Activated T-cell treated with anti-CD3 and anti-CD28 coated beads for 1 hour (primary cell): ENCODE data around the gene RUFY1.
A peak's percentile ranks its signal among the peaks of the same experiment; 100 is the strongest.
"Not testable (repeated sequence)": the region's sequence is repeated elsewhere in the genome, so short reads cannot be mapped to it uniquely, and the experiment has no call there.

Experiments used
- DNase-seq: peaks from one replicate; pipeline ENCODE4 v3.0.0-alpha.2; 2020; ENCODE audit warnings: low read depth

Gene RUFY1

GRCh38 chr5:179534431-179534830, 15.9 kb upstream of the RUFY1 start:
- no peak for DNase-seq

DNA sequence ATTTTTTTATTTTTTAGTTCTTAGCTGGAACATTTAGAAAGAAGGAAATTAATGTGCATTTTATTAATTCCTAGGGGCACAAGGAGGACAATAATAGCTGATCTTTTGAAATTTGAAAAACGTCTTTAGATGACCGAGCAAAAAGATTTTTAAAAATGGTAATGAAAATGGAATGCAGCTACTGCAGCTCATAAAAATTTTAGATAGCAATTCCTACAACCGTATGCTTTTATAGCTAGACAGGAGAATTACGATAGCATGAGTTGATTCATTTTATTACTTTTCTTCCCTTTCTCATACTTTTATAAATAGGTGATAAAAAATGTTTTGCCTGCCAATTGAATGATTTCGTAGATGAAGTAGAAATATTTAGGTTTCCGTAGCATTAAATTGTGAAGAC, 13.7 kb upstream of the RUFY1 start:
- no peak for DNase-seq

DNA sequence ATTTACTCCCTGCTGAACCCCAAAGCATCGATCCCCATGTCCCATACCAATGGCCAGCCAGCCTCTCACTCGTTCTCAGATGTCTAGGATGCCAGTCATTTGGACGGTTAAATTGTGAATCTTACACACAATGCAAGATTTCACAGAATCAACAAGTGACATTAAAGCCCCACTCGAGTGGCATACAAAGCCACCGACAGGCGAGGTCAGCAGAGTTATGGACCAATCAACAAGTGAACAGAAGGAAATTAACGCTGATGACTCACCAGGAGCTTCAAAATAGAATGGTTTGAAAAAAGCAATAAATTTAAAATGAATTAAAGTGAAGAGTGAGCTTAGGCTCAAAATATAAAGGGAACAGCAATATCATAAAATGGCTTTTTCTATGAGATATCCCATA, 8.2 kb upstream of the RUFY1 start:
- no peak for DNase-seq

GRCh38 chr5:179543275-179543674, 7.1 kb upstream of the RUFY1 start:
- not testable (repeated sequence) for DNase-seq

DNA sequence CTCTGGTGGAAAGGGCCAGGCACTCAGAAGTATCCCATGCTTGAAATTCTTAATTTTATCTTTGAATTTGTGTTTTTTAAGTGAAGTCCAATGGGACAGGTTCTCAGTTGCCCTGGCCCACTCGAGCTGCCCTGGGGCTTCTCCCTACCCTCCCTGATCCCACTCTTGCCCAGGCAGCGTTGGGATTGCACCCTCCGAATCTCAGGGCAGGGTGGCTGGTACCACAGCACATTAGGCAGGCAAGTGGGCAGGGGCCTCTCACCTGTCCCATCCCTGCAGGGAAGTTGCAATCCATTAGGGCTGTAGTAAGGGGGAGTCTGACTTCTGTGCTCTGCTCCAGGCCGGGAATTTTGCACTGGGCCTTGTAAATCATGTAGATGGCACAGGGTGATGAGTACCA, 2.7 kb downstream of the RUFY1 start:
- DNase-seq = no peak

DNA sequence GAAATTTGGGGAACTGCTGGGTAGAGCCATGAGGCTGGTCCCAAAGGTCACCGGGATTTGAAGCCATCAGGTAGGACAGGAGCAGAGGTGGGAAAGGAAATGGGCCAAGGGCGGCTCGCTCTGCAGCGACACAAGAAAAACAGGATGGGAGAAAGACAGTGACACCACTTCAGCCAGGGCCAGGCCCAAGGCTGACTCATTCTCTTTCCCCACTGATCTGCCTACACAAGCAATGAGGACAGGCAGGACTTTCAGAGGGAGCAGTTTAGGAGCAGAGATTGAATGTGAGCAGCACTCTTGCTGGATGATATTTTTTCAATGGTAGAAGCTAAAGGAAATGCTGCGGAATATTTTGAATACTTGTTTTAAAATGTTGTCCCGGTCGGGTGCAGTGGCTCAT, 3.5 kb downstream of the RUFY1 start:
- no peak for DNase-seq

DNA sequence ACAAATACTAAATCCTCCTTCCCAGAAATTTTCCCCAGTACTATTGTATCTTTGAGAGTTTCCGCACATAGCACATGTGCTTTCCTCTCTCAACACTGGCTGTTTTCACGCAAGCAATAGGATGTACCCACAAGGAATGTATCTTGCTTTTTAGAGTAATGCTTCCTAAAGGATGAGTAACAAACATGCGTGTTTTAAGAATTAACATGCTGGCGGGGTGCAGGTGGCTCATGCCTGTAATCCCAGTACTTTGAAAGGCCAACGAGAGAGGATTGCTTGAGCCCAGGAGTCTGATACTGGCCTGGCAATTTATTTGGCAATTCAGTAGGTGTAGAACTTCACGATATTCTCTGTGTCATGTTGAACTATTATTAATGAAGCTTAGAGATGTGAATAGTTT, 4.6 kb downstream of the RUFY1 start:
- DNase-seq = no peak

DNA sequence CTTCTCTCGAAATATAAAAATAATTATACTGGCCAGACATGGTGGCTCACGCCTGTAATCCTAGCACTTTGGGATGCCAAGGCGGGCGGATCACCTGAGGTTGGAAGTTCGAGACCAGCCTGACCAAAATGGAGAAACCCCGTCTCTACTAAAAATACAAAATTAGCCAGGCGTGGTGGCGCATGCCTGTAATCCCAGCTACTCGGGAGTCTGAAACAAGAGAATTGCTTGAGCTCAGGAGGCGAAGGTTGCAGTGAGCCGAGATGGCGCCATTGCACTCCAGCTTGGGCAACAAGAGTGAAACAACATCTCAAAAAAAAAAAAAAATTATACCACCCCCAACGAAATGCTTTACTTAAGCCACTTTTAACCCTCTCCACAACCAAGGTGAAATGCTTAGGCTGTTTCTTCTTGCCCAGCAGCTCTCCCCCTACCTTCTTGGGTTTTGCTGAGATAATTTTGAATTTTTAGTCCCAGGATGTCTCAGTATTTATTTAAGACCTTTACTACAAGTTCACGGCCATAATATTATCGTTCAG, 8.0 kb downstream of the RUFY1 start:
- DNase-seq = not testable (repeated sequence)

GRCh38 chr5:179558932-179559283, 8.6 kb downstream of the RUFY1 start:
- no peak for DNase-seq

GRCh38 chr5:179559284-179560252, 9.2 kb downstream of the RUFY1 start:
- DNase-seq = peak; percentile 81

DNA sequence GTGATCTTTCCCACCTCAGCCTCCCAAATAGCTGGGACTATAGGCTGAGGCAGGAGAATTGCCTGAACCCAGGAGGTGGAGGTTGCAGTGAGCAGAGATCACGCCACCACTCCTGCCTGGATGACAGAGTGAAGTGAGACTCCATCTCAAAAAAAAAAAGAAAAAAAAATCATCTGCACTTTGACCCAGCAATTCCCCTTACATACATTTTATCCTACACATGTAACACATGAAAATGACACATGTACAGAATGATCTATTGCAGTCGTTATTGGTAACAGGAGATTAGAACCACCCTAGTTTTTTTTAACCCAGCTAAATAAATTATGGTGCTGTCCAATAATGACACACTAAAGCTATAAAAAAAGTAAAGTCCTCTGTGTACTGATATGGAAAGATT, 14.2 kb downstream of the RUFY1 start:
- no peak for DNase-seq

- DNase-seq = no peak
Measured at GRCh38 chr5:179568721-179569120, 18.4 kb downstream of the RUFY1 start.

GRCh38 chr5:179572386-179572785, 22.0 kb downstream of the RUFY1 start:
- DNase-seq = no peak

- DNase-seq = no peak
Measured at GRCh38 chr5:179577286-179577960, 27.1 kb downstream of the RUFY1 start.

DNA sequence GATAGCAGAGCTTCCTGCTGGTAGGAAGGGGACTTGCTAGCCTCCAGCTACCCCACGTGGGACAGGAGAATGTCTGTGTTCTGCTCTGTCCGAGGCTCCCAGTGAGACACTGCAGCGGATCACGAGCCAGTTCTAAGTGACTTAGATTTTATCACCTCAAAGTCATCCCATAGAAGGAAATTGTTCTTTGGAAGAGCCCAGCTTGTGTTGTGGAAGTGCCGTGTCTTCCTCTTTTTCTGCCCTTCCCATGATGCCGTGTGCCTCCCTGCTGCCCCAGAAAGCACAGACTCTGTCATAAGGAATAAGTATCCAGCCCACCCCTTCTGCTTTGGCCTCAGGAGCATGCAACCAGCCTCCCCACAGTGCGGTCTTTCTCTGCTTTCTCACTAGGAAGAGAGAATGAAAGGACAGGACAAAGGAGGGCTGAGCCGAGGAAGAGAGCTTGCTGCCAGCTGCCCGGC, 35.6 kb downstream of the RUFY1 start:
- no peak for DNase-seq

GRCh38 chr5:179588166-179588565, 37.8 kb downstream of the RUFY1 start:
- DNase-seq = no peak

DNA sequence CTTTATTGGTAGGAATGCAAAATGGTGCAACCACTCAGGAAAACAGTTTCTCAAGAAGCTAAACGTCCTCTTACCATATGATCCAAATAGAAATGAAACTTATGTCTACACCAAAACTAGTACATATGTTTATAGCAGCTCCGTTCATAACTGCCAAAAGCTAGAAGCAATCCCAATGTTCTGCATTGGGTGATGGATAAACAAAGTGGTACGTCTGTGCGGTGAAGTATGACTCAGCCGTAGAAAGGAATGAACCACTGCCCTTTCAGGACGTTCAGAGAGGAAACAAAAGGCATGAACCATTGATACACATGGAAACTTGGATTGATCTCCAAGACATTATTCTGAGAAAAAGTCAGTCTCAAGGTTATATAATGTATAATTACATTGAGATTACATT, 45.6 kb downstream of the RUFY1 start:
- no peak for DNase-seq

DNA sequence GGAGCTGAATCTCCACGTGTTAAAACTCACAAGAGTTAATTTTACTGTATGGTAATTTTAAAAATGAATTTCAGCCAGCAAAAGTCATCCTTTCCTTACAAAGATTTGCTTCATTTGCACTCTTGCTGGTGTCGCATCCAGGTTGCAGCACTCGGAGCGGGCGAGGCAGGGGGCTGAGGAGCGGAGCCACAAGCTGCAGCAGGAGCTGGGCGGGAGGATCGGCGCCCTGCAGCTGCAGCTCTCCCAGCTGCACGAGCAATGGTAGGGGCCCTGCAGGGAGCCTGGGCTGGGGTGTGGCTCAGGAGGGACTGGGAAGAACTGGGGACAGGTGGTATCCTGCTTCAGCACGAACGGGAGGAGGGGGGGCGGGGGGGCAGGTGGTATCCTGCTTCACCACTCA, 46.1 kb downstream of the RUFY1 start:
- no peak for DNase-seq

DNA sequence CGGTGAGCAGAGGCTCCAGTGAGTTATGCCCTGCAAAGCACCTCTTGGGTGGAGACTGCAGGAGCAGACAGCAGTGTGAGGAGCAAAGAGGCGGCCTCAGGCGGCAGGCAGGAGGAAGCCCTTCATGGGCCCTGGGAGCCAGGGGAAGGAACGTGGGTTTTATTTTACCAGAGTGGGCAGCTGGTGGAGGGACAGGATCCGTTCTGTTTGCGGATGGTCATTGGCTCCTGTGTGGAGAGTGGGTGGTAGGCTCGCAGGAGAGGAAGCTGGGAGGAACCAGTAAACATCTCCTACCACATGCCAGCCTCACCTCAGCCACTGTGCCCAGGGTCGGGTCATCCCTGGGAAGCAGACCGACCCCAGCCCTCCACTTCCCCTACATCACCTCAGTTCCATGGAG, 48.7 kb downstream of the RUFY1 start:
- no peak for DNase-seq

GRCh38 chr5:179599566-179599965, 49.2 kb downstream of the RUFY1 start:
- DNase-seq = no peak

GRCh38 chr5:179599973-179600372, 49.6 kb downstream of the RUFY1 start:
- no peak for DNase-seq

GRCh38 chr5:179601871-179602625, 51.7 kb downstream of the RUFY1 start:
- no peak for DNase-seq
